Activated CD8-positive, alpha-beta T cell treated with anti-CD3 and anti-CD28 coated beads for 36 hours (primary cell): Measurements from ENCODE around the gene GPX3. TPM values are rescaled to one million over a fixed set of nuclear protein-coding genes. Genes with fewer than 3 reads are reported as not detected.

Experiments
- ATAC-seq: fragments of 200-7000 bp; cut with Tn5 transposase; one replicate; pipeline ENCODE4 v1.10.0; 2021; ENCODE audit warnings: mild to moderate bottlenecking, moderate library complexity
- CTCF ChIA-PET: fragments of 350-600 bp; sonication (Branson Sonifier 250); formaldehyde crosslinking; loops from one replicate; lab custom pipeline; 2021; ENCODE audit warnings: antibody characterized with exemption; lab: Charles Lee
- POLR2A ChIA-PET: fragments of 350-600 bp; sonication (Branson Sonifier 250); formaldehyde crosslinking; loops from one replicate; lab custom pipeline; 2021; ENCODE audit warnings: antibody characterized with exemption; lab: Charles Lee
- DNase-seq: peaks from one replicate; pipeline ENCODE4 v3.0.0-alpha.2; 2020
- H3K27ac Mint-ChIP-seq: one replicate; pipeline ENCODE4 v1.8.0; 2021; ENCODE audit warnings: mild to moderate bottlenecking, mixed read lengths
- H3K27me3 Mint-ChIP-seq: one replicate; pipeline ENCODE4 v1.8.0; 2021; ENCODE audit warnings: mixed read lengths
- H3K36me3 Mint-ChIP-seq: one replicate; pipeline ENCODE4 v1.8.0; 2021; ENCODE audit warnings: low read depth, mixed read lengths
- H3K4me1 Mint-ChIP-seq: one replicate; pipeline ENCODE4 v1.8.0; 2021; ENCODE audit warnings: low read depth, mixed read lengths
- H3K4me3 Mint-ChIP-seq: one replicate; pipeline ENCODE4 v1.8.0; 2021; ENCODE audit warnings: mild to moderate bottlenecking, moderate library complexity, mixed read lengths
- H3K9me3 Mint-ChIP-seq: one replicate; pipeline ENCODE4 v1.8.0; 2021; ENCODE audit warnings: mixed read lengths
- intact Hi-C: fragments of 100-400 bp; cut with micrococcal nuclease; formaldehyde crosslinking; loops from one replicate; pipeline ENCODE4 v1.10.0; 2022
- total RNA-seq, 2 experiments: library from RNA; stranded (reverse); gene quantifications; one replicate each; pipeline ENCODE4 v1.2.3, GENCODE V29; 2021
- TF ChIP-seq, protein P1 (sequence below): fragments of 200-600 bp; IDR thresholded peaks from one replicate; pipeline ENCODE4 v1.8.0; 2022; ENCODE audit warnings: antibody characterized with exemption, mild to moderate bottlenecking

The GPX3 gene
- total RNA-seq, 2 experiments from 2014 or later: not detected

DNA sequence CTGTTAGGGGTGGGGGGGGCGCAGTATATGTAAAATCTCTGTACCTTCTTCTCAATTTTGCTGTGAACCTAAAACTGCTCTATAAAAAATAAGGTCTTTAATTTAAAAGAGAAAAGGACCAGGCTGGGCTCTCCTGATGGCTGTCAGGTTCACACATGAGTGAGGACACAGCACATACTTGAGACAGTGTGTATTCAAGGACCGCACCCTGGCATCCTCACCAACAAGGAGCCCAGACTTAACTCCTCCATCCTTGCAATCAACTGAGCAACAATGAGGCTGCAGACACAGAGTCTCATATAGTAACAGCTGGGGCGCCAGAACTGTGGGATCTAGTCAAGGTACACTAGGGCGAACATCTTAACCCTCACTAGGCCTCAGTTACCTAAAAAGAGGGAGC, 50.6 kb downstream of the GPX3 start:
- H3K36me3 Mint-ChIP-seq: peaks cover 68% of the 10 kb centered on the region
- no peaks in the 10 kb centered on the region for H3K9me3 Mint-ChIP-seq
- H3K27ac Mint-ChIP-seq: no peak overlapping the region
- TF ChIP-seq, protein P1, sequence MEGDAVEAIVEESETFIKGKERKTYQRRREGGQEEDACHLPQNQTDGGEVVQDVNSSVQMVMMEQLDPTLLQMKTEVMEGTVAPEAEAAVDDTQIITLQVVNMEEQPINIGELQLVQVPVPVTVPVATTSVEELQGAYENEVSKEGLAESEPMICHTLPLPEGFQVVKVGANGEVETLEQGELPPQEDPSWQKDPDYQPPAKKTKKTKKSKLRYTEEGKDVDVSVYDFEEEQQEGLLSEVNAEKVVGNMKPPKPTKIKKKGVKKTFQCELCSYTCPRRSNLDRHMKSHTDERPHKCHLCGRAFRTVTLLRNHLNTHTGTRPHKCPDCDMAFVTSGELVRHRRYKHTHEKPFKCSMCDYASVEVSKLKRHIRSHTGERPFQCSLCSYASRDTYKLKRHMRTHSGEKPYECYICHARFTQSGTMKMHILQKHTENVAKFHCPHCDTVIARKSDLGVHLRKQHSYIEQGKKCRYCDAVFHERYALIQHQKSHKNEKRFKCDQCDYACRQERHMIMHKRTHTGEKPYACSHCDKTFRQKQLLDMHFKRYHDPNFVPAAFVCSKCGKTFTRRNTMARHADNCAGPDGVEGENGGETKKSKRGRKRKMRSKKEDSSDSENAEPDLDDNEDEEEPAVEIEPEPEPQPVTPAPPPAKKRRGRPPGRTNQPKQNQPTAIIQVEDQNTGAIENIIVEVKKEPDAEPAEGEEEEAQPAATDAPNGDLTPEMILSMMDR: no peak
- CTCF ChIA-PET: interaction anchor here (1.2 to 3.5 kb wide), 7 partner anchors 10 to 94 kb away, joined by 3 to 27 read pairs (median 7); no protein-coding TSS in a partner anchor
- H3K4me1 Mint-ChIP-seq: peaks cover 89% of the 10 kb centered on the region
- H3K27me3 Mint-ChIP-seq: no peaks in the 10 kb centered on the region
- H3K4me3 Mint-ChIP-seq: no peak overlapping the region
- intact Hi-C loops: no loop called here
- DNase-seq (no peak), ATAC-seq (no peak)
- POLR2A ChIA-PET: interaction anchor here (0.7 to 3.0 kb wide), 8 partner anchors 8 to 87 kb away, joined by 3 to 25 read pairs (median 5); partner anchors contain the start of genes ANXA6 and TNIP1

DNA sequence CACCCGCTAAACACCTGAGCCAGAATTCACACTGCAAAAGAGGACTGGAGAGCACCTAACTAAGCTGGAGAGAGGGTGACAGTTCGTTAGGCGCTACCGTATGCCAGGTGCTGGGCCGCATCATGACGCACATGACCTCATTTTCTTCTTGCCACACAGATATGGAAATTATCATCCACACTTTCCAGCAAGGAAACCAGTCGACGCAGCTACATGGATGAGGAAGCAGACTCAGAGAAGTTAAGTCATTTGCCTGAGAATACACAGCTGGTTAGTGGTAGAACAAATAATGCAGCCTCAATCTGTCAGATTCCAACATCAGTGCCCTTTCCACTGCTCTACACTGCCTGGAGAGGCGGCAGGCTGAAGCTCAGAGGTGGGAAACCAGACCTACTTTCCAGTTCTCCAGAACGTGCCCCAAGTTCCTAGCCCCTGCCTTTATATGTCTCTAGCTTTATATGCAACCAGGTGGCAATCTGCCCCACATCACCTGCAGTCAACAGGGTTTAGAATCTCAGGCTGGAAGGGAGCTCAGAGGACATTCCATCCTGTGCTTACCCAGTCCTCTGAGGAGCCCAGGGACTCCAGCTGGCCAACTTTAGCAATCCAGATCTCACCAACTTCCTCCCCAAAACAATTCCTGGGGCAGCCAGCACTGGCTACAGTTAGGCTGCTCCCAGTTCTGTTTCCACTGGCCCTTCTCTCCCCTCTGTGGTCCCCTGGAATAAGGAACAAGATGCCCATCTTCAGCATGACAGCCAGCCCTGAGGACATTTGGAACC, 51.6 kb downstream of the GPX3 start:
- no peak for DNase-seq
- Mint-ChIP-seq H3K36me3 (peaks cover 68% of the 10 kb centered on the region), H3K4me3 (no peak overlapping the region), H3K9me3 (no peaks in the 10 kb centered on the region), H3K4me1 (peaks cover 89% of the 10 kb centered on the region), H3K27me3 (no peaks in the 10 kb centered on the region), H3K27ac (peak overlapping the region; percentile 48)
- intact Hi-C loops: no loop called here
- no peak for ATAC-seq
- TF ChIP-seq, protein P1: no peak
- CTCF ChIA-PET: interaction anchor here (0.9 to 2.1 kb wide), 10 partner anchors 11 to 167 kb away, joined by 3 to 13 read pairs (median 4); no protein-coding TSS in a partner anchor
- POLR2A ChIA-PET: interaction anchor here (0.7 to 2.6 kb wide), 6 partner anchors 9 to 27 kb away, joined by 3 to 8 read pairs (median 5); no protein-coding TSS in a partner anchor

DNA sequence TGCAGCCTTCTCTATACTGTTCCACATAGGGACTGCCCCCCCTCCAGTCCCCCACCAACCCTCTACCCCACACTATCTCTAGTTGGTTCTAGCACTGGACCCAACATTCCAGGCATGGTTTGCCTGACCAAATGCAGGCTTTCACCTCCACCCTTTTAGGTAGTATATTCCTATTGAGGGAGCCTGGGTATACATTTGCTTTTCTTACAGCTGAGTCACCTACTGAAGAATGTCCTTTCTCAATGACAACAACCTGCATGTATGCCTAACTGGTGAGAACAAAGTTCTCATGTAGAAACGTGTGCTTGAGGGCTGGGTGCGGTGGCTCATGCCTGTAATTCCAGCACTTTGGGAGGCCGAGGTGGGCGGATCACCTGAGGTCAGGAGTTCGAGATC, 52.2 kb downstream of the GPX3 start:
- intact Hi-C loops: no loop called here
- peaks cover 68% of the 10 kb centered on the region for H3K36me3 Mint-ChIP-seq
- TF ChIP-seq, protein P1: no peak
- no peak overlapping the region for H3K4me3 Mint-ChIP-seq
- peak overlapping the region; percentile 48 for H3K27ac Mint-ChIP-seq
- no peaks in the 10 kb centered on the region for H3K9me3 Mint-ChIP-seq
- ChIA-PET CTCF (interaction anchor here (0.9 to 2.1 kb wide), 7 partner anchors 14 to 93 kb away, joined by 3 to 13 read pairs (median 7); no protein-coding TSS in a partner anchor), POLR2A (interaction anchor here (1.2 to 2.6 kb wide), 4 partner anchors 9 to 27 kb away, joined by 4 to 8 read pairs (median 6); no protein-coding TSS in a partner anchor)
- peaks cover 89% of the 10 kb centered on the region for H3K4me1 Mint-ChIP-seq
- H3K27me3 Mint-ChIP-seq: no peaks in the 10 kb centered on the region
- ATAC-seq (no peak), DNase-seq (no peak)

DNA sequence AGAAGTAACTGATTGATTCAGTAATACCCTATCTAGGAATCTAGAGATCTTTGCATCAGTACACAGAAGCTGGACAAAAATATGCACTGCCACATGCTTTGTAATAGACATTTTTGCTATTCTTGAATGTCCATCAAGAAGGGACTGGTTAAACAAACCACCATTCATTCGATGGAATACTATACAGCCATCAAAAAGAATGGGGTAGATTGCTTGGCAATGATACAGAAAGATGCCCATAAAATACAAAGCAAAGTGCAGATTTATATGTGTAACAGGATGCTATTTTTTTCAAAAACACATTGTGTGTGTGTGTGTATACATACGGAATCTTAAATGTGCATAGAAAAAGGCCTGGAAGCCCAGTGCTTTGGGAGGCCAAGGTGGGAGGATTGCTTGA, 52.9 kb downstream of the GPX3 start:
- Mint-ChIP-seq H3K4me1 (peaks cover 89% of the 10 kb centered on the region), H3K27me3 (no peaks in the 10 kb centered on the region), H3K4me3 (no peak overlapping the region), H3K9me3 (no peaks in the 10 kb centered on the region), H3K27ac (no peak overlapping the region), H3K36me3 (peaks cover 68% of the 10 kb centered on the region)
- CTCF ChIA-PET: interaction anchor here (2.1 kb wide), 1 partner anchor 42 kb away, joined by 13 read pairs; no protein-coding TSS in a partner anchor
- intact Hi-C loops: no loop called here
- DNase-seq: no peak
- no peak for ATAC-seq
- TF ChIP-seq, protein P1: no peak
- POLR2A ChIA-PET: interaction anchor here (2.6 kb wide), 1 partner anchor 16 kb away, joined by 8 read pairs; no protein-coding TSS in a partner anchor
